HL-60 (cell line): ENCODE data around the gene RAC2.

Experiments
- CTCF ChIP-seq: IDR thresholded peaks from one replicate; pipeline ENCODE4 v1.5.1; 2011; ENCODE audit warnings: low read length, control low read depth, inconsistent platforms; ENCODE audit not compliant: insufficient read depth
- REST ChIP-seq: IDR thresholded peaks from 2 replicates; pipeline ENCODE4 v1.6.1; 2012; ENCODE audit warnings: low read depth; ENCODE audit not compliant: insufficient replicate concordance

GRCh38 chr22:37222440-37222971 lies 21.6 kb downstream of the RAC2 start:
- no peak for TF ChIP-seq CTCF
- TF ChIP-seq REST = no peak
